HG02571 (cell line): Measurements from ENCODE around the gene TMEM147.

Experiments used
- ATAC-seq: cut with Tn5 transposase; IDR thresholded peaks from one replicate; pipeline ENCODE4 v1.9.1; 2021; ENCODE audit warnings: mild to moderate bottlenecking, moderate library complexity; ENCODE audit not compliant: unreplicated experiment

TMEM147 gene

DNA sequence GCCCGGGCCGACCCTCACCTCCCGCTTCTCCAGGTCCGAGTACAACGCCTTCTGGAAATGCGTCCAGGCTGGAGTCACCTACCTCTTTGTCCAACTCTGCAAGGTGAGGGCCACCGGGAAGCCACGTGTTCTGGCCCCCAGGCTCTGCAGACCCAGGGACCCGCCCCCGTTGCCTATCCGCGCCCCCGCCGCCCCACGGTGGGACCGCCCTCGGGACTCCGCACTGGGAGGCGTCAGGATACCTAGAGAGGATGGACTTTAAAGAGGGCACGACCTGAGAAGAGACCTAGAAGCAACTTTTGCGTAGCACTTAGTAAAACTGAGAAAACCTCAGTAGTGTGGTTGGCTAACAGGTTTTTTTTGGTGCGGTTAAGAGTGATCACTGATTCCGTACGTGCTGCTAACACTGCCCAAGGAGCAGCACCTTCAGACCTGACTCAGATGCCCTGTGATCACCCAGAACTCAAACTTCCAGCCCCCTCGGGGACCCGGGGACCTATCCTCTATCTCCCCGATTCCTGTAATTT, 492 bp downstream of the TMEM147 start:
- ATAC-seq: peak; percentile 32

DNA sequence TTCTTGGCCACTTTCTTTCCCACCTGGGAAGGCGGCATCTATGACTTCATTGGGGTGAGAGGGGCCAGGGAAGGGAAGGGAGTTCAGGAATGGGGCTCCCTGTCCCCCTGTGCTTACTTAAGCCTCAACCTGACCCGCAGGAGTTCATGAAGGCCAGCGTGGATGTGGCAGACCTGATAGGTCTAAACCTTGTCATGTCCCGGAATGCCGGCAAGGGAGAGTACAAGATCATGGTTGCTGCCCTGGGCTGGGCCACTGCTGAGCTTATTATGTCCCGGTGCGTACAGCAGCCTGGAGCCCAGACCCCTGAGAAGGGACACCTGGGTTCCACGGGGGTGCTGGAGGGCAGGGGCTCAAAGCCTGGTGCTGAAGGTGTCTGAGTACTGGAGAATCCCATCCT, 1.1 kb downstream of the TMEM147 start:
- no peak for ATAC-seq

DNA sequence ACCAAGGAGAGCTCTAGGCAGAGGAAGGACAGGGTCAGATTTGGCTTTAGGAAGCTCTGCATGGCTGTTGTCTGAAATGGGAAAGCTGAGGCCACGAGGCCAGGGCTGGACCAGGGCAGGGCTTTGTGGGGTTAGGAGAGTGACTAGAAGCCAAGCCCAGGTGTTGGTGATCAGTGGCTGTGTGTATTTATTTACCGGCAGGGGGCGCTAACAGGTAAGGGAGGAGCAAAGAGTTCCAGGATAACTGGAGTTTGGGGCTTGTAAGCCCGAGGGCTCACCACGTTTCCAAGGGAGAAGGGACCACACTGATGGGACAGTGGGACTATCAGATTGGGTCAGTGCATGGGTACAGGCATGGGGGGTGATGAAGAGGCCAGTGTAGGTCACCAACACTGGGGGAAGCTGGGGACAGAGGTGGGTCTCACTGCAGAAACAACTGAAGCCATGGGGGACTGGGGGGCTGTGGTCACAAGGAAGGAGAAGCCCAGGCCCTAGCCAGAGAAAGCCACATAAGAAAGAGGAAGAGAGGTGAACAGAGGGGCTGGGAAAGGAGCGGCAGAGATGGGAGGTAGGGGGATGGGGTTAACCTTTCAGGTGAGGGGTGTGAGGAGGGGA, 3.9 kb downstream of the TMEM147 start:
- ATAC-seq: no peak

DNA sequence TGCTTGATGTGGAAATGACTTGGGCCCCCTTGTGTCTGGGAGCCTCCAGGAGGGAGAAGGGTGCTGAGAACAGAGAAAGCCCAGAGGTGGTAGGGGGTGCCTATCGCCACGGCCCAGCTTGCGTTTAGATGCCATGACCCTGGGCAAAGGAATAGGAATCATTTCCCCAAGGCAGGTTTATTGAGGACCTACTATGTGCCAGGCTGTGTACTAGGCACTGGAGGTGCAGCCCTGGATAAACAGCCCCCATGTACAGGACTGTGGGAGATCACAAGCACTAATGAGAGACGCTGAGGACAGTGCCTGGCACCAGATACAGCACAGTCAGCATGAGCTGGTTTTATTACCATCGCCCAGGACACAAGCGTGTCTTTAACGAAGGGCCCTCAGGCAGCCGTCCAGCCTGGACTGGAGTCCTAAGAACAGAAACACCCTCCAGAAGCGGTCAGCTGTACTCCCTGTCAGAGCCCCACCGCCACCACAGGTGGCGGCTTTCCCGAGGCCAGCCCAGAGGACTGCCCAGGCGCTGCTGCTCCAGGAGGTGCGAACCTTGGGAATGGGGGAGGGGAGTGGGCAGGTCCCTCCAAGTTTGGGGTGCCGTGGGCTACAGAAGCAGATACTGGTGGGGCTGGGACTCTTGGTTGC, 4.6 kb downstream of the TMEM147 start:
- no peak for ATAC-seq

DNA sequence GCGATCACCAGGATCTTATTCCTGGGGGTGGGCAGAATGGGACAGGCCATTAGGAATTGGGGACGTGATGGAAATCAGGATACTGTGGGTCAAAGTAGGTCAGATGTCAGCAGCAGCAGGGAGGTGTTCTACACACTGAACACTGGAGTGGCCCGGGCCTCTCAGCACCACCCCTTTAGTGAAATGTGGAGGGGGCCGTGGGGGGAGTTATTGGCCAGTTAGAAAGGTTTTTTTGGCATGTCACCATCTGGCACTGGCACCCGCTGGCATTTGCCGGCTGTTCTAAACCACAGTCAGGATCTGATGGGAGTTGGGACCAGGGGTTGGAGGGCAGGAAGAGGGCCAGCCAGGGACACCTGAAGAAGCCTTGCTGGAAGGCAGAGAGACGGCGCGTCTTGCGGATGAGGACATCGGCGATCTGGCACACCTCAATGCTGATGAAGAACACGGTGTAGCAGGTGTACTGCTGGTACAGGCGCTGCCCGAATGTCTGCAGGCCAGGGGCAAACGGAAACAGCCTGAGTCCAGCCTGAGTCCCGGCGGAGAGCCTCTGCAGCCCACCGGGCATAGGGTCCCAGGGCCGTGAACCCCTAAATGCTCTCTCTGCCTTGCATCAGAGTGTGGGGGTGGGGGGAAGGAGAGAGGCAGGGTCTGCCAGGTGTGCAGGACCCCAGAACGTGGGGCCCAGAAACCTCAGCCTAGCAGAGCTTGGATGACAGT, 5.8 kb downstream of the TMEM147 start:
- ATAC-seq: no peak

DNA sequence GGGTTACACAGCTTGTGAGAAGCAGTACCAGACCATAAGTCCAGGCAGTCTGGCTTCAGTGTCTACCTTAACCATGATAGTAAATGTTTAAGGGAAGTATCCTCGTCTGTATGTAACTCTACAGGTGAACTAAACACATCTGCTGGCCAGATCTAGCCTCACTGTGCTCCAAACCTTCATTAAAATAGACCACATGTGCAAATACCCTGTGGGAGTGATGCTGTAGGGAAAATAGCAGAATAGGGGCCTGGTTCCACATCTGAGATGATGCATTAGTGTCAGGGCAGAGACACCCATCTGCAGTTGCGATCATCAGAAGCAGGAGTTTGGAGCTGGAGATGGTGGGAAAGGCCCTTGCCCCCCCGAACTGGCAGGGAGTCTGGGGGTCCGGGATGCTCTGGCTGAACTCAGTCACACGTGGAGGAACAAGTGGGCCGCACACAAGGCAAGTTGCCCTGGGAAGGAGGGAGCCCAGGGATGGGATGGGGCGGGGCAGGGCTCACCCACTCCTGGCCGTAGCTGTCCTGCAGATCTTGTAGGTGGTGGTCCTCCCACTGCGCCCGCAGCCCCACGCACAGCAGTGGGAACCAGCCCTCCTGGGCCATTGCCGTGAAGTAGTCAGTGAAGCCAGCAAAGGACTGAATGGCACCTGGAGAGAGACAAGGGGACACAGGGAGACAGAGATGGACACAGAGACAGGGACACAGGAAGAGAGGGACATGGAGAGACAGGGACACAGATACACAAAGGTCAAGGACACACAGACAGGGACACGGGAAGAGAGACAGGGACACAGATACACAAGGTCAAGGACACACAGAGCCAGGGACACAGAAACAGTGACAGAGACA, 7.3 kb downstream of the TMEM147 start:
- no peak for ATAC-seq

DNA sequence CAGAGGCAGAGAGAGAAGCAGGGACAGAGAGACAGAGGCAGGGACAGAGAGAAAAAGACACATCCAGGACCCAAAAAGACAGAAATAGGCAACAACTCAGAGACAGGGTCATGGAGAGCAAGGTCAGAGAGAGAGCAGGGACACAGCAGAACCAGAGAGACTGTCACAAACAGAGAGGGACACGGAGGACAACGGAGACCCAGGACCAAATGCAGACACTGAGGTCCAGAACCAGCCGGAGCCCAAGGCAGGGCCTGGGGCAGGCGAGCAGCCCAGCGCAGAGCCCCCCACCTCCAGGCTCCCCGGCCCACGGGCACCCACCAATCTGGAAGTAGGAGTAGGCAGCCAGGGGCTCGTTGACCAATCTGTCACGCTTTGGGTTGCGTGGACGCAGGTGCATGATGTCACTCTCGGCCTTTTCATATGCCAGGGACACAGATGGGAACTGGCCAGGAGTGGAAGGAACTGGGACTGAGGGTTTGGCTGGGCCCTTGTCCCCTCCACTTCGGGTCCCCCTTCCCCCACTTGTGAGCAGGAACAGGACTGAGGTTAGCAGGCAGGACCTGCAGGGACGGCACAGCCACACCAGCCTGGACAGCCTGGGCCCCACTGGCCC, 8.1 kb downstream of the TMEM147 start:
- ATAC-seq: no peak

DNA sequence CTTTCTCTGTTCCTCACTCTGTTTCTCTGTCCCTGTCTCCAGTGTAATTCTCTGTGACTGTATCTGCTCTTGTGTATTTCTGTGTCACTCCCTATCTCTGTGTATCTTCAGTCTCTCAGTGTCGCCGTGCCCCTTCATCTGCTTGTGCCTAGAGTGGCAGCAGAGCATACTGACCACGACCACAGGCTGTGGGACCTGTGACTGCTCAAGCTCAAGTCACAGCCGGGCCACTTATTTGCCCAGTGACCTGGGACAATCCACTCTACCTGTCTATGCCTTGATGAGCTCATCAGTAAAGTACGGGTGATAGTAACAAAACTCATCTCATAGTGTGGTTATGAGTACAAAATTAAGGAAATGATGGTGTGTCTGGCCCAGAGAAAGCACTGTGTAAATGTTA, 8.7 kb downstream of the TMEM147 start:
- ATAC-seq: no peak

DNA sequence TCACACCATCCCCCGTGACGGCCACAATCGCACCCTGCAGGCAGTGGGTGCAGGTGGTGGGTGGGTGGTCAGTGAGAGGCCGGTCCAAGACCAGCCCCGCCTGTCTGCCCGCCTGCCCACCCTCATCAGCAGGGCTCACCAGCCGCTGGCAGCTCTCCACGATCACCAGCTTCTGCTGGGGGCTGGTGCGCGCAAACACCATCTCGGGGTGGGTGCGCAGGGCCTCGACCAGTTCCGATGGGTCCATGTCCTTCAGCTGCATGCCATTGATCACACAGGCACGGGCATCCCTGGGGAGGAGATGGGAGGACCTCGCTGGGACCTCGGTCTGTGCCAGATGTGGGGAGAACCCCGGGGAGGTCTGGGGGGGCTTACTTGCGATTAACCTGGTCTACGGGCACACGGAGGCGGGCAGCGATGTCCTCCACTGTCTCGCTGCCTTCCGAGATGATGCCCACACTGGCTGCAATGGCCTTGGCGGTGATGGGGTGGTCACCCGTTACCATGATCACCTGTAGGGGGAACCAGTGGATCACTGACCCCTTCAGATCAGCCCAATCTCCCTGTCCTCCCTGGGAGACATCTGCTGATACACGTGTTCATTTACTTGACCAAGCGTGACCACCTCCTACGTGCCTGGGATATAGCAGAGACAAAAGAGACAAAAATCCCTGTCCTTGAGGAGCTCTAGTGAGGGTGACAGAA, 10.0 kb downstream of the TMEM147 start:
- ATAC-seq: no peak

DNA sequence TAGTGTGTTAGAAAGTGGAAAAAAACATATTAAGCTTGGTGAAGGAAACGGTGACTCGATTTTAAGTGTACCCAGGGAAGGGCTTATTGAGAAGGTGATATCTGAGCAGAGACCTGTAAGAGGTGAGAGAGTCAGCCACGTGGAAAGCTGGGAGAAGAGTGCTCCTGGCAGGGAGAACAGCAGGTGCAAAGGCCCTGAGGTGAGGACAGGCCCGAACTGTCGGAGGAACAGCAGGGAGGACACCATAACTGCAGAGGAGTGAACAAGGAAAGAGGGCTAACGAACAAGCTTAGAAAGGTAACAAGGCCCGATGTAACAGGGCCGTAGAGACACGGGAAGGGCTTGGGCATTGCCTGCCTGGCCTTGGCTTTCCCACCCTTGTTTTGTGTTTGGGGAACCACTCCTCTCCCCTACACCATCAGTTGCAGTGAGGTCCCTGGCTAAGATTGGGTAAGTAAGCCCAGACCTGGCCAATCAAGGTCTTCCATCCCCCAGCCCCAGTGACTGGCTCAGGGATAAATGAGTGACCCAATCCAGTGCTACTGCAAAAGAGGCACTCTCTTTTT, 10.7 kb downstream of the TMEM147 start:
- ATAC-seq: no peak

DNA sequence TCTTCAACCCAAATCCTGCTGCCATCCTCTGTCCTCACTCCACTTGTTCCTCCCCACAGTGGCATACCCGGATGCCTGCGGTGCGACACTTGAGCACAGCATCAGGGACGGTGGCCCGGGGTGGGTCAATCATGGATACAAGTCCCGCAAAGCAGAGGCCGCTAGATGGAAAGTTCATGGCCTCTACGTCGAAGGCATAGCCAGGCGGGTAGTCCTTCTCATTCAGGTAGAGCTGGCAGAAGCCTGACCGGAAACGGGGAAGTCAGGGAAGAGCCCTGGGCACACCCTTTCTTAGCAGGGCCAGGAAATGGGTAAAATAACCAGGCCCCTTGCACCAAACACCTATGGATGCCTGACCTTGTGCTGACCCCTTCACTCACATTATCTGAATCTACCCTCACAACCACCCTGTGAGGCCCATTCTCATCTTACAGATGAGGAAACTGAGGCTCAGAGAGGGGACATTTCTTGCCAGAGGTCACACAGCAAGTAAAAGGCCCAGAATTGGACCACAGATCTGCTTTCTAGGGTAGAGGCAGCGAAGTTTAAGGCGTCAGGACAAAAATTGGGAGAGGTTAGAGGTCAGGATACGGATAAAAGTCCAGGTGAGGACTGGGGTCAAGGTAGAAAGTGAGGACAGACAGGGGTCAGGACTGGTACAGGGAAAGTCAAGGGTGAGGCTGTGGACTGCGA, 11.6 kb downstream of the TMEM147 start:
- no peak for ATAC-seq

DNA sequence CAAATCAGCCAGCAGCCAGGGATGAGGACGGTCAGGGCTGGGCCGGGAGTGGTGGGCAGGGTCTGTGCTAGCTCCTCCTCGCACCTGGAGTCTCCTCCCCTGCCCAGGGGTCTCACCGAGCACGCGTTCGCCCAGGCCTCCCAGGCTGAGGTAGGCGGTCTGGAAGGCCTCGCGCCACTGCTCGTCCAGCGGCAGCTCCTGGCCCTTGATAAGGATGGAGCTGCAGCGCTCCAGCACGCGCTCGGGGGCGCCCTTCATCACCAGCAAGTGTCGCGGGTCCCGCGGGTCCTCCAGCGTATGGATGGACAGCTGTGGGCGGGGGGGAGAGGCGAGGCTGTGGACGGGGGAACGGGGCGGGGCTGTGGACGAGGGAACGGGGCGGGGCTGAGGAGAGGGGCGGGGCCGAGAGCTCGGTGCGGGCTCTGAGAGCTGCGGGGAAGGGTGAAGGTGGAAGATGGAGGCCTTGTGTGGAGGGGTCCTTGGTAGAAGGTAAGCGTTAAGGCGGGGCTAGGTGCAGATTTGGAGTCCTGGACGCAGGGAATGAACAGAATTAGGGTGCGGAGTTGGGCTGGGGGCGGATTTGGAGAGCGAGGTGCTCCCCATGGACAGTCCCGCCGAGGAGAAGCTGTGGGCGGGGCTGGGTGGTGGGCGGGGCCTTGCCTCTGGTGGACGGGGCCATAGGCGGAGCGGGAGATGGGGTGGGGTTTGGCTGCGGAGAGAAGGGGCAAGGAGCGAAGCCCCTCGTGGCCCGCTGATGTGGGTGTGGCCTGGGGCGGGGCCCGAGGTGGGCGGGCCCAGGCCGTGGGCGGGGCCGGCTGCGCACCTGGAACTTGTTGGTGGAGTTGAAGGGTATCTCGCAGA, 12.3 kb downstream of the TMEM147 start:
- no peak for ATAC-seq

DNA sequence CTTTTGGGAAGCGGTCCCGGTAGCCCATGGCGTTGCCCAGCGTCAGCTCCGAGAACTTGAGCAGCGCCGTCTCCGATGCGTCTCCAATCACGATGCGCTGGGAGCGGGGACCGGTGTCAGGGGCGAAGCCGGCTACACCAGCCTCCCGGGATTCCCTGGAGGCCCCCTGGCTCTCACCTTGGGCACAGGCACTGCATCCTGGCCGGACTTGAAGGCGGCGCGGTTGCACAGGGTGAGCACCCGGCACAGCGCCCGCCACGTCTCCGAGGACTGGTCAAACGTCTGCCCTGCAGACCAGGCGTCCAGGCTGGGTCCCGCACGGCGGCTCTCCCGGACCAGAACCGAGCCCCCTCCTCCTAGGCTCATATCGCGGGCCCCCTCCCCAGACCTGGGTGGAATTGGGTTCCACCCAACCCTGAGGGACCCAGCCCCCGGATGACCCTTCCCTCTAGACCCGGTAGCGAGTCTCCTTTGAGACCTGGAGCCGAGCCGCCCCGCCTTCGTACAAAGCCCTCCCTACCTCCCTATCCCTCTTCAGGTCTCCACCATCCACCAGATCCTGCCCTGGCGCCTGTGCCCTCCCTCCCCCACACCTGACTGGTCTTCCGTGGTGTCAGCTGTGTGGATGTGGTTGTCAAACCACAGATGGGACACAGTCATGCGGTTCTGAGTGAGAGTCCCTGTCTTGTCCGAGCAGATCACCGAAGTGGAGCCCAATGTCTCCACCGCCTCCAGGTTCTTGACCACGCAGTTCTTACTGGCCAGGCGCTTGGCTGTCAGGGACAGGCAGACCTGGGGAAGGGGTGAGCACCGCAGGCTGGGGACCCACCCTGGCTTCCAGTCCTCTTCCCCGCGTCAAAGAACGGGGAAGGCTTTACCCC, 13.2 kb downstream of the TMEM147 start:
- no peak for ATAC-seq

DNA sequence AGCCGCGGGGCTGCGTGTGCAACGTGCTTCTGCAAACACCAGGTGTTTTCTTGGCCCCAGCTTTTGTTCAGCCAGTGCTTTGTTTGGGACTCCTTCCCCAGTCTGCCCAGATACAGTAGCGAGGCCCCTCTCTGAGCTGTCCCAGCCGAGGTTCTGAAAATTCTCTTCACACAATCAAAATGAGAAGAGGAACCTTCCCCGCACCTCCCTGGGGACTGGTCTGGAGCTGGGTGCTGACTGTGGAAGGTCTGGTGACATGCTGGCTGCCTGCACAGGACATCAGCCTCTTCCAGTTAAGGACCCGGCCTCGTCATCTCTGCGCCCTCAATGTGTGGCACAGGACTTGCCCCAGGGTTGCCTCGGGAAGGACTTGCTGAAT, 13.8 kb downstream of the TMEM147 start:
- ATAC-seq: no peak

DNA sequence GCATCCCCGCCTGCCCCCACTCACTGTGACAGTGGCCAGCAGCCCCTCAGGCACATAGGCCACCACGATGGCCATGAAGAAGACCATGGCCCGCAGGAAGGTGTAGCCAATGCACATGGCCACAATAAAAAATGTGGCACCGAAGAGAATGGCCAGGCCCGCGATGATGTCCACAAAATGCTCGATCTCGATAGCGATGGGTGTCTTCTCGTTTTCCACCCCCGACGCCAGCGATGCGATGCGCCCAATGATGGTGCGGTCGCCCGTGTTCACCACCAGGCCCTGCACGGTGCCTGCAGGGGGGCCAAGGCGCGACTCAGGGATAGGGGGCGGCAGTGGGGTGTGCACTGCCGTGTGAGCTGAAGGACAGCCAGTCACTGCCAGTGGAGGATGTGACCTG, 14.4 kb downstream of the TMEM147 start:
- ATAC-seq: no peak

DNA sequence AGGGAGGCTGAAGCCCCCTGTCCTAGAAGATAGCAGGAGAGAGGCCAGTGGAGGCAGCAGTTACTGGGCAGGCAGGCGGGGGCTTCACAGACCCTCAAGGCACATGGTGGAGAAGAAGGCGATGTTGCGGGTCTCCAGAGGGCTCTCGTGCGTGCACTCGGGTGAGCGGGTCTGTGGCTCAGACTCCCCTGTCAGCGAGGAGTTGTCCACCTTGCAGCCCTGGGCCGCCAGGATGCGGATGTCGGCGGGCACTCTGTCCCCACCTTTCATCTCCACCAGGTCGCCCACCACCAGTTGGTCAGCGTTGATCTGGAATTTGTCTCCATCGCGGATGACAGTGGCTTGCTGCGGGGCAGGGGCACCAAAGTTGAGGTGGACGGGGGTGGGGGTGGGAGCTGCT, 14.8 kb downstream of the TMEM147 start:
- ATAC-seq: no peak

DNA sequence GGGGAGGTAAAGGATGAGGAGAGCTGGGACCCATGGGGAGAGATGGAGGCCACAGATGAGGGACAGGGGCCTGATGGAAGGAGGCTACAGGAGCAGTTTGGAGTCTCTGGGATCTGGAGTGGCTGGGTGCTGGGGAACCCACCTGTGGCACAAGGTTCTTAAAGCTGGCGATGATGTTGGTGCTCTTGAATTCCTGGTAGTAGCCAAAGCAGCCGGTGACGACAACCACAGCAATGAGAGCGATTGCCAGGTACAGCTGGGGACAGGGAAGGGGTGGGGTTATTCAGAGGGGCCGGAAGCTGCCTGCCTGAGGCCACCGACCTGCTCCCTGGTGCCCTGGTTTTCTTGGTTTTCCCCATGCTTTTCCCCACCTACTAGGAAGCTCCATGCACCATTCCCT, 15.3 kb downstream of the TMEM147 start:
- no peak for ATAC-seq
